HG03139 (cell line): ENCODE measurements around the gene CADPS2.

Experiments
- ATAC-seq: cut with Tn5 transposase; IDR thresholded peaks from one replicate; pipeline ENCODE4 v1.9.1; 2021; ENCODE audit not compliant: unreplicated experiment

Gene CADPS2

DNA sequence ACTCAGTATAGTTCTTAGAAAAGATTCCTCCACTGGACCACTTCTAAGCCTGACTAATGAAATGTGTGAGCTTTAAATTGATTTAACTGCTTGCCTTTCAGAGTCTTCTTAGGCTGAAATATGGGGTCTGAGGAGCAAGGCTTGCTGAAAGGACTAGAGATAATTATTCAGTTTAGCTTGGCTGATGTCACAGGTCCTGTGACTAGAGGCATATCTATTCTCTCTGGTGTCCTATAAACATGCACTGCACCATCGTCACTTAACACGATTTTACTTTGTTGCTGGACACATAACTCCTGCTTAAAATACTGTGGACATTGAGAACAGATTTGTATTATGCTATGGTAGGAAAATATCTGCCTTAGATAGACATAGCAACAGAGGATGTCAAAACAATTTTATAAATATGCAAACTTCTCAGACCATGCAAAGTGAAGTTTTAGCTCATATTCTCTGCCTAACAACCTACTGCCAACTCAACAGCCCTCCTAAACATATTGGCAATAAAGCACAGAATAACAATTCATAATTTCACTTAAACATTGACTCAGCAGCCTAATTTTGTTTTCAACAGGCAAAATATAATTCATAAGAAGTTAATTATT lies 267.6 kb downstream of the CADPS2 start:
- ATAC-seq, result no peak

DNA sequence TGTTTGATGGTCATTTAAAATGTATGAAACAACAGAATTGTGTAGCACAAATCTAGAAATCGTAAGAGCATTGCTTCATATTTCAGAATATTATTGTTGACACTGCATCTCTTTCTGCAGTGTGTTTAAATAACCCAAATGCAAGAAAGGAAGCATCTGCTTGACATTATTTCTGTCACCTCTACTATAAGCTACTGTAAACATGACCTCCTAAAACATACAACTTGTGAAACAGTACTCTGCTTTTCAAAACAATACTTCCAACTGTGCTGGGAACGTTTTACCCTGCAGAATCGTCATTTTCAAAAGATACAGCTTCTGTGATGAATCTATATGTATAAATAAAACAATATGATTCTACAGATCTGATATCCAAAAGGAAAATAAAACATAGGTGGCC lies 269.3 kb downstream of the CADPS2 start:
- no peak for ATAC-seq

DNA sequence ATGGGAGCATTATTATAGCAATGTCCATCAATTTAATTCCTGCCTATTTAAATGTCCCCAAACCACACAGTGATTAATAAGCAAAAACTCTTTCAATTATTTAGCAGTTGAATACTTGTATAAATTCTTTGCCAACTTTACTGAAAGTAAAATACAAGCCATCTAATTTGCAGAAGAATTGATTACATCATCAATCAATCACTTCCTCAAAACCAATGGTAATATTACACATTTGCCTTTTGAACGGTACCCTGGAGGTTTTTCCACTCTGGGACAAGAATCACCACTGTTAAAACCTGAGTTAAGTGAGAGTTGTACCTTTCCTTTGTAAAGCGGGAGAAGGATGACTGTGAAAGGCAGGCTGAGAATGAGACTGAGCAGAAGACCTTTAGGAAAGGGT lies 280.3 kb downstream of the CADPS2 start:
- ATAC-seq, result no peak

DNA sequence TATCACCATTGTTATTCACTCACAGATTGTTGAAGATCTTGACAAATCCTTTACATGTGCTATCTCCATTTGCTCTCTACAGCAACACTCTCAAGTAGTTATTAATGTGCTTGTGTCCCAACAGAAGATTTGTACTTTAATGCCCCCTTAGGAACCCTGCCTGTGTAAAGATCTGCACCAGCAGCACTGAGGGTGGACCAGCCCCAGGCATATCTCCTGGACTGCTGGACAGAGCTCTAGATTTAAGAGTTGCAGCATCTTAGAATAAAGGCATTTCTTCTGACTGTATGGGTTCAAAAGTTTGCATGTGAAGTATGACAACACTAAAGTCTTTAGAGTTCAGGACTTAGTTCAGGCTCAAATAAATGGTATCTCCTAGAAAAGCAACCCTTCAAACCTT lies 282.0 kb downstream of the CADPS2 start:
- ATAC-seq, result no peak

DNA sequence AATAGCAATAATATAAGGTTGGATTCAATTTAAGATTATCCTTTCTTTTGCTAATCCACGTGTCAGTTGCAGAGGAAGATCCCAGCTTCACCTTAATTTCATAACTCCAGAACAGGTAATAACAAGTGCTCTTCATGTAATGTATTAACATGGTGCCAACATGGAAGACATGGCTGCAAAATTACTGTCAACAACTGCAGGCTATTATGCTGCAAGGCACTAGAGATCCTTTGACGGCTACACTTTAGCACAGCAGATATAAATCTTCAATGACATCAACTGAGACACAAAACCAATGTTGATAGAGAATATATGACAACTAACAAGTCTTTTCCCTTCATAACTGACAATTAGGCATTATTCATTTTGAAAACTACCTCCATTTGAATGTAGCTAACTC lies 283.5 kb downstream of the CADPS2 start:
- no peak for ATAC-seq

DNA sequence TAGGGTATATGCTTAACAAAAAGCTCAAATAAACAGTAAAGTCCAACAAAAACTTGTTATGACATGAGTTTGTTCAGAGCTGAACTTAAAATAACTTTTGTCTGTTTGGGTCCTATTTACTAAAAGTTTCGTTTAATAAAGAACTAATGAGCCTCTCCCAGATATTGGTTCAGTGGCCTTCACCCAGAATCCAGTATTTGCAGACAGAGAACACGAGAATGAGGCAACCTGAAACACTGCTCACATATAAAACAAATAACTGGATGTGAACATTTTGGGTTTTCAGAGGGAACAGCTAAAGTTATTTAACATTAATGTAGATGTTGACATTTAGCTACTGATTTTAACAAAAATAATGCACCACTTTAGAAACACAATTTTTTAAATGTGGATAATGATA lies 285.6 kb downstream of the CADPS2 start:
- no peak for ATAC-seq

DNA sequence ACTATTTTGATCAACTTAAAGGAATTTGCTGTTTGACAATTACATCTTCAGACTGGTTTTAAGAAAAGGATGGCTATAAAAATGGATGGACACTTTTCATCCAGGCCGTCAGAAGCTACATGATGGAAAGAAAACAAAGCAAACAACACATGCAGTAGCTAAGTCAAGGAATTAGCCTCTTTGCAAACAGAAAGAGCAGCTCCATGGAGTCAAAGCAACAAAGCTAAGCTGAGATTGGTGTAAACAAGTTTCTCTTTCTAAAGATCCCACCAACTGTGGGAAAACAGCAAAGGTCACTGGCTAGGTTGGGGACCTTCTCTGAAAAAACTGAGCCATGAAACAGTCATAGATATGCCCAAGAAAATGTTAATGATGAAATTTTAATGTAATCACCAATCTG lies 286.2 kb downstream of the CADPS2 start:
- no peak for ATAC-seq

DNA sequence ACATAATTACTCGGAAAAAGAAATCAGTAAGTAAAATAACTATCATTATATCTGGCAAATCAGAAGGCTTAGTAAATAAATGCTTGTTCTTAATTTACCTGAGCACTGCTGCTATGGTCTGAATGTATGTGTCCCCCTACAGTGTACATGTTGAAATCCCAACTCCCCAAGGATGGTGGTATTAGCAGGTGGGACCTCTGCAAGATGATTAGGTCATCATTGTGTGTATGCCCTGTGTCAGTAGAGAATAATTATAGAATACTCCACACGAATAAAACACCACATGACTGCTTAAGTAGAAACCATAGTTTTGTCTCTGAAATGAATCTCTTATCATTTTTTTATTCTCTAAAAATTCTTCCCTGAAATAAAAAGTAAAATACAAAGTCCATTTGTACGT lies 289.0 kb downstream of the CADPS2 start:
- ATAC-seq, result no peak

DNA sequence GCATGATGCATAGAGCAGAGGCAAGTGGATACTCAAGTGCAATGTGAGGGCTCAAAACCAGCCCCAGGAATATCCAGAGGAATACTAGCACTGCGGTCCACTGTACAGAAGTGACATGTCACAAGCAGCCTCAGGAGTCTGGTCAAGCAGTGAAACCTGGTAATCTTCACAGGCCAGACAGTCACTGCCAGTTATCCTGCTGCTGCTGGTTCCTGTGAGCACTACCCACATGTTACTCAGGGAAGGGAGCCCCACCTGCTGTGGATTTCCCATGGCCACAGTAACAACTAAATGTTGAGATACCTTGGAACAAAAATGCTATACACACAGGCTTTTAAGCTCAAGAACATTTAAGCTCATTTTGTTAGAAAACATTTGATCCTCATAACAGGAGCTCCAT lies 290.4 kb downstream of the CADPS2 start:
- no peak for ATAC-seq

DNA sequence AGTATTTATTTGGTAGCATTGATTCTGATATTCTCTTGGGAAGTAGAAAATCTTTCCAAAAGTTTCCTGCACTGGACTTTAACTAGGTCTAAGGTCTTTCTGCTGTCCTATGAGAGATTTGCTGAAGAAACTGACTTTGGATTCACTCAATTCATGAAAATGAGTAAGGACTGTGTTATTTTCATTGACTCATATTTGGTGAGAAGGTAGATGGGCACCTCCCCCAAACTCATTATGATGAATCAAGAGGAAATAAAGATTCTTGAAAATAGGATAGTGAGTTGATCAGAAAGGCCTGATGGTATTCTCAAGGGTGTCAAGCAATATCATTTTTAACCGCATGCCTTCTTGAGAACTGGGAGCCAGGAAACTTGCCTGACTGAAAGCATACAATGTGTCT lies 297.6 kb downstream of the CADPS2 start:
- ATAC-seq, result no peak

DNA sequence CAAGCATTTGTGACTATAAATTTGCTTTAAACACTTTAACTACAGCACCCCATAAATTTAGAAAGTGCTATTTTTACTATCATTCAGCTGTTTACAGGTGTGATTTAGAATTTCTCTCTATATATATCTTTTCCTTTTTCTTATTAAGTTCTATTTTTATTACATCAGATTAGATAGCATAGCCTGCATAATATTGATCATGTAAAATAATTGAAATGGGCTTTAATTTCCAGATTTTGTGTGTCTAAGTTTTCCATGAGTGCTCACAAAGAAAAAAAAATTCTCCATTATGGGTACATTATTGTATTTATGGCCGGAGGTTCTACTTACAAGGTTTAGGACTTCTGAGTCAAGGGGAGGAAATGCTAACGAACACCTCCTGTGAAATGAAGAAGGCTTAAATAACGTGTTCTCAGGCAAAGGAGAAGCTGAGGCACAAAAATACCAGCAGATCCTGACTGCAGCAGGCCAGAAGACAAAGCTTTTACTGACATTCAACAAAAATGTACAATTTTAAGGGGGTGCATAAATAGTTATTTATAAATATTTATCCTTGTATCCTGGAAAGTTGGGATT lies 301.5 kb downstream of the CADPS2 start:
- no peak for ATAC-seq

DNA sequence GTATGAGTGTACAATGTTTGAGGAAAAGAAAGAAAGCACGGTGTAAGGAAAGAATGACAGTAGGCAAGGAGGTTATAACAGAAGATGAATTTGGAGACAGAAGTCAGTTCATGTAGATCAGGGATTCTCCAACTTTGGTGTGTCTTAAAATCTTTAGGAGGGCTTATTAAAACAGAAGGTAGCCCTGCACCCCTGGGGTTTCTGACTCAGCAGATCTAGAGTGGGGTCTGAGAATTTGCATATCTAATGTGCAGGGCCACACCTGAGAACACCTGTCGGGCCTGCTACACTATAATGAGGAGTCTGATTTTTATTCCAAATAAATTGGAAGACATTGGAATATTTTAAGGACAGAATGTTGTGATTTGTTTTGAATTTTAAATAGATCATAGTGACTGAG lies 307.9 kb downstream of the CADPS2 start:
- no peak for ATAC-seq

DNA sequence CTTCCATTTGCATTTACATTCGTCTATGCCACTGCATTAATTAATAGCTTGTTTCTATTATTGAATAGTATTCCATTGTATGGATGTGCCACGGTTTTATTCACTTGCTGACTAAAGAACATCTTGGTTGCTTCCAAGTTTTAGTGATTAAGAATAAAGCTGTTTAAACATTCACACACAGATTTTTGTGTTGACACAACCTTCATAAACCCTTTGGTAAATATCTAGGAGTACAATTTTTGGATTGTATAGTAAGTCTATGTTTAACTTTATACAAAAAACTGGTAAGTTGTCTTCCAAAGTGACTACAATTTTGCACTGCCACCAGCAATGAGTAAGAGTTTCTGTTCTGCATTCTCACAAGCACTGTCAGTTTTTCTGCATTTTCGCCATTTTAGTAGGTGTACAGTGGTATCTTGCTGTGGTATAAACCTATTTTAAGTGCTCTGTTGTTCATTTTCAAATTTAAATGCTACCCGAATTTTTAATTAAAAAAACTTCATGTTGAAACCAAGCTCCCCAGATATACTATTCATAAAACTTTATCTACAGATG lies 308.7 kb downstream of the CADPS2 start:
- no peak for ATAC-seq

DNA sequence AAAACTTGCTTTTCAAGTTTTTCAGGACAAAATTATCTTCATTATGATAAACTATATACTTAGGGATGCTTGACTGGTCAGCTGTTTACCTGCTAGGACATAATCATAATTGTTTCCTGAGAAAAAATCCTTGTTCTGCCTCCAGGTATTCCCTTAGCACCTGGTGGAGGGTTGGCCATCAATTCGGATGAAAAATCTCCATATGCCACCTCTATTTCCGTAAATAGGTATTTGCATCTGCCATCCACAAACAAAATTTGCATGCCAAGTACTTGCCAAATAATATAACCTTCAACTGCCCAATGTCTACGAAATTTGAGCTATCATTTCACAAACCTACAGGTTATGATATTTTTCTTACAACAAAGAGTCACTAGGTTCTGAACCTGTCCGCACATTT lies 313.6 kb downstream of the CADPS2 start:
- ATAC-seq, result no peak

DNA sequence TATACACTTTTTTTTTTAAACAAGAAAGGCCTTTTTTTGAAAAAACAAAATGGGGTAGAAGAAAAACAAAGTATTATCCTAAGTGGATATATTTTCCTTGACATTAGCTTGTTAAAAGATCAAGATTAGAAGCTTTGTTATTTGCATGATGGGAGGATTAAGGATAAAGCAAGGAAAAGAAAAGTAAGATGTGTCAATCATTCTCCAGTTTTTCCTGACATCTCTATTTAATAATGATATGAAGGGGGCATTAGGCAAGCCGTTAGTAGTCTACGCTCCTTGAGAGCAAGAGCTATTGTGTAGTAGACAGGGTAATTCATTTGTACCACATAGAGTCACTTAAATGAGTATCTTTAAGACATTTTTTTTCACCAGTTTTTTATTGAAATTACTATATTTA lies 324.9 kb downstream of the CADPS2 start:
- ATAC-seq, result no peak

DNA sequence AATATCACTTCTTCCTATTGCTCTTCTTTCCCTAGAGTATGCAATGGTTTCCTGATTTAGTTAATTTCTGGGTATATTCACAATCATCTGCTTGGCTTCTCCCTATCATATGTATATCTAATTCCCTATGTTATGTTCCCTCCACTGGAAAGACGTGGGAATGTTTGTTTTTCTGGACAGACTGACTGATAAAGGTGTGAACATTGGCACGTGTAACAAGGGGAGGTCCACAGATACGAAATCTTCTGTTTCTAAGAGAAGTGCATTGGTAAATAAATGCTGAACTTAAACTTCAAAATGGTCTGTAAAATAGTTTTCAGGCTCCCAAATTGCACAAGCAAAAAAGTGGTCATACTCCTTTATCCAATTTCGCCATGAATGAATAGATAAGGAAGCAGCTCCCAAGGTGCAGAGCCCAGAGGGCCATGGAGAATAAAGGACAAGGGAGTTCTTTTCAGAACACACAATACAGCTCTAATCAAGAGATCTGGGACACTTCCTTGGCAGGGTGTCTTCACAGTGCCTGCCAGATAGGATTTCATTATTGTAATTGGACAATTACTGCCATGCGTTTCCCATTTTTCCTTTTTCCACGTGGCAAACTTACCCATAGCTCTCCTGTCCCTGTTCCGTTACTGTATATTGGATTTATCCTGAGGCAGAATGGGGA lies 329.3 kb downstream of the CADPS2 start:
- no peak for ATAC-seq

DNA sequence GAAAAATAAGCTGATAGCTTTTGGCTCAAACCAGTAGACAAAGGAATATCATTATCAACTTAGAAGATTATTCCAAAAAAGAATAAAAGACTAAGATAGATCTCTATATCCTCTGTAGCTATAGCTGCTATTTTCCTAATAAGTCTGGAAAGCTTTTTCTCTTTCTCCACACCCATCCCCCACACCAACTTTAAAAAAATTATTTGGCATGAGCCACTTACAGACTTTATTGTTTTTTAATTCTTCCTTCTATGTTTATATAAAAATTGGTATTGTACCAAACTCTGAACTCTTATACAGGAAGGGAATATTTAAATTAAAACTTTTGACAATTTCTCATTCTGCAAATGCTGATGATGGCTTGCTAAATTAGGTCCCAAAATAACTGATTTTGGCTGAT lies 330.0 kb downstream of the CADPS2 start:
- ATAC-seq, result no peak

DNA sequence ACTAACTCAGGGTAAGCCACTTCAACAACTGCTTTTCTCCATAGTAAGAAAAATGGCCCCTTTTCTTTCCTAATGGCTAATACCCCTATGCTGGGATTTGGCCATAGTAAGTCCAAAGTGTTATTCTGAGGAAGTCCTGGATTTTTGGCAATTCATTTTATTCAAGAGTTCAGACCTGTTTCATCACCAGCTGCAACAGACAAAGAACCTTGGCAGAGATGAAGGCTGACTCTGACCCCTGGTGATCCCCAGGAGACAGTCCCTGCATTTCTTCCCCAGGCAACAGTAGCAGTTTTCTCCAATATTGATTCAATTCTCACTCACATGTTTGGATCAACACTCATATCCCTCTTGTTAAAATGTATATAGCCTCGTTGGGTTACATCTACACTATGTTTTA lies 332.5 kb downstream of the CADPS2 start:
- ATAC-seq, result no peak

DNA sequence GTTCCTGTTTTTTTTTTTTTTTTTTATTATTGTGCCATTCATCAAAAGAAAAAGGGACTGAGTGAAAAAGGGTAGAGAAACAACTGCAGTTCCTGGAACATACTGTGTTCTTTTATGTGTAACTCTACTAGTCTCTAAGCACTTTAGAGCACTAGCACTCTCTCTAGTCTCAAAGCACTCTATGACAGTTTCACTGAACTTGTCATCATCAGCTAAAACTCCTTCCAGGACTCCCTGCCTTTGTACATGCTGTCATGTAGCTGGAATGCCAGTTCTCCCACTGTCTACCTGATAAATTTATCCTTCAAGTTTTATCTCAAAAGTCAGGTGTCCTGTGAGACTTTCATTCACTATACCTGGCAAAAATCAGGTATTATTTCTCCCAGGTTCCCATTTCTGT lies 333.5 kb downstream of the CADPS2 start:
- no peak for ATAC-seq

DNA sequence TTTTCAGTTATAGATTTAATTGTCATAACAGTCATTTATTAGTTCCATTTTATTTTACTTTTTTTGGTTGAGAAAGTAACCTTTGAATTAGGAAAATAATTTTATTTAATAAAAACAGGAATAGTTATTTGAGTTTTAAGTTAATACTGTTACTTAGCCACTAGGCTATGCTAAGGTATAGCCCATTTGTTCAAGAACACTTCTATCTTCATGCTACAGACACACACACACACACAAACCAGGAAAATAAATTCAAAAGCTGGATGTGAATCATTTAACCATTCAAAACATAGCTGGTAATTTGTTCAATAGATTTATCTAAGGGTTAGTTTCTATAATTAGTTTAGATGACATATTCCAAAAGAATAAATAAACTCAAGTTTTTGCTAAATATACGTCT lies 335.7 kb downstream of the CADPS2 start:
- ATAC-seq, result no peak

DNA sequence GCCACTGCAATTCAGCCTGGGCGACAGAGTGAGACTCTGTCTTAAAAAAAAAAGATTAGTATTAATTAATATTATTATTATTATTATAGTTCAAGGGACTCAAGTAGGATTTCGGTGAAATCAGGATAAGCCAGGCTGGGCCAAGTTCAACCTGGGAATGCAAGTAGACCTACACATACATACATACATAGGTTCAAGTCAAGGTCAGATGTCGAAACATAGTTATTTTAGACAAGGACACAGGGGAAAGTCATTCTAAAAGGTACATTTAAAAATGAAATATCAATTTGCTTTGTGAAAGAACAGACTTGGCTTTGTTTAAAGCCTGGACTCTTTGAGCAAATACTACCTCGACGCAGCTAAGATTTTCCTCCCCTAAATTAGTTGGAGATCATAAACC lies 336.7 kb downstream of the CADPS2 start:
- no peak for ATAC-seq

DNA sequence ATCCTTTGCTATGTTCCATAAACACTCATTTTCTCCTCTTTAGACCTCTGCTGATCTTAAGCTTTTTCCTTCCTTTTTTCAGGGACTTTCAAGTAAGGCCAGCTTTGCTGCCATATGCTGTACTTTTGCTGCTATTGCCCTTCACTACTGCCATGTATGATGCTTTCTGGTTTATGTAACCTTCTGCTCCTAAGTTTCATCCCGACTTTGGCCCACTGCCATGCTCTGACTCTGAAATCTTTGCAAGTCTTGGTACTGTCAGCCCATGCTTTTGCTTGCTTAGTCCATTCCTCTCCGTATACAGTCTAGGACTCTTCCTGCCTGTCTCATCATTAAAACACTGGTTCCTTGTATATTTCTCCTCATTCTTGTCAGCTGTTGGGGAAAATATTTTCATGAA lies 339.8 kb downstream of the CADPS2 start:
- ATAC-seq, result no peak

DNA sequence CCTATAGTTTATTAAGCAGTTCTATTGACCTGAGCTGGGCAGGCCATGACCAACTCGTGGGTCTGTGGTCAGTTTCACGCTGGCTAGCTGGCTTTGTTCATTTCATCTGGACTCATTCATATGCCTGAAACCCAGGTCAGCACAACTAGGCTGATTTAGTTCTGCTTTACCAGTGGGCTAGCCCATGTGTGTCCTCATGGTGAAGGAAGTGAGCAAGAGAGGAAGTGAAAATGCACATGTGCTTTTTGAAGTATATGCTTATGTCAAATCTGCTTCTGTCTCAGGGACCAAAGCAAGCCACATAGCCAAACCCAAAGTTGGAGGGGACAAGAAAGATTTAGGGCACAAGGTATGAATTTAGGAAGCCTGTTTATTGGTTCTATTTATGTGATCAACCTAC lies 341.8 kb downstream of the CADPS2 start:
- peak; percentile 89 for ATAC-seq
